Left colon (tissue), 2 donors: ENCODE results near the gene ZBTB21. TPM values are rescaled to one million over a fixed set of nuclear protein-coding genes. Genes with fewer than 3 reads are reported as not detected.

Experiments used
- ATAC-seq: fragments of 200-7000 bp; cut with Tn5 transposase; one replicate; pipeline ENCODE4 v1.9.1; 2020; ENCODE audit warnings: mild to moderate bottlenecking, moderate library complexity
- DNase-seq, 2 donors: peaks; one replicate each; pipeline ENCODE4 v3.0.0-alpha.2; 2020
- intact Hi-C, 2 donors: fragments of 100-400 bp; cut with DNase I in 1 of 2; cut with micrococcal nuclease in 1 of 2; formaldehyde crosslinking; loops; one replicate each; pipeline versions ENCODE4 v1.11.2 to v1.14.0; 2022; cut with DNase I, micrococcal nuclease
- long read RNA-seq: library from polyadenylated mRNA; unstranded; transcript quantifications from one replicate; pipeline ENCODE4 v2.0.0, GENCODE V29; 2021
- total RNA-seq, 2 donors: library from RNA; stranded (reverse); fragmentation: NEBNext Ultra II Directional; extraction: Animal tissue kit (Norgen Biotek cat#: 25700); gene quantifications; one replicate each; pipeline ENCODE4 v1.2.1, GENCODE V29; 2021
- donor health status: DM: no; HTN: no; CAD: no.
- donor health status: DM: yes; HTN: yes; CAD: no.

The ZBTB21 gene
- 10 to 100 TPM; 15.1 to 15.2 TPM for total RNA-seq
- long read RNA-seq, partial matches to known transcripts, result 0 of 2 reads
- long read RNA-seq, other reads (novel, unspliced or antisense), result 2 of 2 reads

- intact Hi-C loops, result loop anchor here in 1 of 2 donors (10.0 kb wide), 1 partner anchor 85 kb away; no protein-coding TSS in a partner anchor
Measured at GRCh38 chr21:42009831-42010506, at the start of gene ZBTB21. ZBTB21 (minus strand) TSS chr21:42010360; CDS start chr21:41994095, 16,265 bp downstream.

GRCh38 chr21:42059721-42060120 is 49.6 kb upstream of the ZBTB21 start:
- no peak for DNase-seq
- no peak for ATAC-seq
- intact Hi-C loops, result no loop called here

More at GRCh38 chr21:42009831-42010506, at the start of gene ZBTB21:
- DNase-seq (peak; percentile 99), ATAC-seq (peak; percentile 85)

DNA sequence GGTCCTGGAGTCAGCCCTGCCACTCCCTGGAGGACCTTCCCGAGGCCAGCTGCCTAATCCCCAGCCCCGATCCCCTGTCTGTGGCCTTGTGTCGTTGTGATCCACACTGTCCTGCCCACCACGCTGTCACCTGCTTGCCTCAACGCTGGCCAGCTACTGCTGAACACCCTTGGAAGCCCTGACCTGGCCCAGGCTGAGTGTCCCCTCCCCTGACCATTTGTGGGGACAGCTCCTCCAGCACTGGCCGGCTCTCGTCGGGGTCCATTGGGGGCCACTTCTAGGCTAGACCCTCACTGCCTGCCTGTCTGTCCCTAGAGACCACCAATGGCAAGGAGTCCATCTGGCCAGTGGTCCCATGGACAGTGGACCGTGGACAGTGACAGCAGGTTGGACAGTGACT is 49.0 kb upstream of the ZBTB21 start:
- intact Hi-C loops, result no loop called here
- DNase-seq (no peak), ATAC-seq (no peak)

GRCh38 chr21:42058631-42059111 is 48.5 kb upstream of the ZBTB21 start:
- DNase-seq (no peak), ATAC-seq (no peak)
- intact Hi-C loops, result no loop called here

- intact Hi-C loops, result no loop called here
- ATAC-seq (peak; percentile 45), DNase-seq (no peak)
Measured at GRCh38 chr21:42057851-42058437, 47.8 kb upstream of the ZBTB21 start.

DNA sequence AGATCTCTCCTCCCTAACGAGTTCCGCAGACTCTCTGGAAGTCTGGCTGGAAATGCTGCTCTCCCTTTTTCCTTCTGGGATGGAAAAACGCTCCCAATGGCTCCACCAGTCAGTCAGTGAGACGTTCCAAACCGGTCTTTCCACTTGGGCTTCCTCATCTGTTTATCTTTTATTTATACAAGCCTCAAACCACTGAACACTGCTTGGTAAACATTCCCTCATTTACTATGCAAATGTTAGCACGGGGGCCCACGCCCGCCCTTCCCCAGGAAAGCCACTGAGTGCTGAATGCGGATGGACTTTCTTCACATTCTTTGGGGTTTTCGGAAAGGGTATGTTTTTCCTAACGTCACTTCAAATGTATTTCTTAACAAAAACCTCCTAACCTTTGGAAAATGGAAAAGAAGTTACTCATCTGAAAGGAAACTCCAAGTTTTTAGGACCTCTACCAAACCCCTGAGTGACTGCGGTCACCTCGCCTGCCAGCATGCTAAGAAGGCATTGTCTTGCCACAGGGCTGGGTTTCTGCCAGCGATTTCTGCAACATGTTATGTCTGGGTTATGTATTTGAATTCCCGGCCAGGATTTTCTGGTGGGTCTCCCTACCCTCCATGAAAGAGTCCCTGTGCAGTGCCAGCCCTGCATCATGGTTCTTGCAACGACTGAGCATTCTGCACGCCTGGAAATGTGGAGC is 47.0 kb upstream of the ZBTB21 start:
- DNase-seq (peak; percentile 81 to 84), ATAC-seq (peak; percentile 90)
- intact Hi-C loops, result no loop called here

DNA sequence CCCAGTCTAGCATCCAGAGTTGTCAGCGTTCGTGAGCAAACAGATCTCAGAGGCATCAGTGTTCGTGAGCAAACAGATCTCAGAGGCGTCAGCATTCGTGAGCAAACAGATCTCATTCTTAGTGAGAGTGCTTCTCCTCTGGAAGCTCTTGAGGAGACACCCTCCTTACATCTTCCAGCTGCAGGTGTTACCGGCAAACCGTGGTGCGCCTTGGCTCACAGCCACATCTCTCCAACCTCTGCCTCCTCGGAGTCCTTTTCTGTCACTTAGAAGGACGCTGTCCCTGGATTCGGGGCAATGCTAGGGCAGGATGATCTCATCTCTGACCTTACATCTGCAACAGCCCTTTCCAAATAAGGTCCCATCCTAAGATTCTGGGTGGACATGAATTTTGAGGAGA is 46.3 kb upstream of the ZBTB21 start:
- DNase-seq (peak; percentile 69 to 70), ATAC-seq (peak; percentile 52)
- intact Hi-C loops, result no loop called here

DNA sequence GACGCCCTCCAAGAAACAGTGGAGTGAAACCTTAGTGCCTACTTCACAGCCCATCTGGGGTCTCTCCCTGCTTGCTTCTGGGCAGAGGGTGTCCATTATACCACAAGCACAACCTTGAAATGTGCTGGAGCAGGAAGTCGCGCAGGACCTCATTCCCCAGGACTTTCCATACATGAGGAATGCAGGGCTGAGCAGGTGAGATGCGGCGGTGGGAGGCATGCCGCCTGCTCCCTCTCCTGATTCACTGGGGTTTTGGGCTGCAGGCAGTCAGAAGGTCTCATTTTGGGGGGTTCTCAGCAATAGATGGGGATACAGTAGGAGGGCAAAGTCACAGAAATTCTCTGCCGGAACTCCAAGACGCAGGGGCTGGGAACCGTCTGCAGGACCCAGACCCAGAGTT is 45.3 kb upstream of the ZBTB21 start:
- ATAC-seq (no peak), DNase-seq (no peak)
- intact Hi-C loops, result no loop called here

DNA sequence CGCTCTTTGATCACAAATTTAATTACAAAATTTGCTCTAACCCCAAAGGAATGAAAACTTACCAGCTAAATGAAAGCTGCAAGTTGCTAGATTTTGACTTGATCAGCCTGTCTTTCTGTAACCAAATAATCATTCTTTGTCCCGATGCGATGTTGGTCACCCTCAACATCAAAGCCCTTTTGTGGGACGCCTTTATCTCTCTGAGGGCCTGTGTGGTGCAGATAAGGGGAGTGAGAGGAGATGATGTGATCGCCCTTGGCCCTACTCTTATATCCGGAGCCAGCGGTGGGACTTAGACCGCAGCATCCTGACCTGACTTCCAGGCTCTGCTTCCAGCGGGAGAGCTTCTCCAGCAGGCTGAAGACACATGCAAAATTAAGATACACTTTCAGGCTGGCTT is 41.6 kb upstream of the ZBTB21 start:
- ATAC-seq (no peak), DNase-seq (no peak)
- intact Hi-C loops, result no loop called here

- ATAC-seq, result no peak
- intact Hi-C loops, result no loop called here
- DNase-seq, result no peak
Measured at GRCh38 chr21:42049578-42050430, 39.6 kb upstream of the ZBTB21 start.

DNA sequence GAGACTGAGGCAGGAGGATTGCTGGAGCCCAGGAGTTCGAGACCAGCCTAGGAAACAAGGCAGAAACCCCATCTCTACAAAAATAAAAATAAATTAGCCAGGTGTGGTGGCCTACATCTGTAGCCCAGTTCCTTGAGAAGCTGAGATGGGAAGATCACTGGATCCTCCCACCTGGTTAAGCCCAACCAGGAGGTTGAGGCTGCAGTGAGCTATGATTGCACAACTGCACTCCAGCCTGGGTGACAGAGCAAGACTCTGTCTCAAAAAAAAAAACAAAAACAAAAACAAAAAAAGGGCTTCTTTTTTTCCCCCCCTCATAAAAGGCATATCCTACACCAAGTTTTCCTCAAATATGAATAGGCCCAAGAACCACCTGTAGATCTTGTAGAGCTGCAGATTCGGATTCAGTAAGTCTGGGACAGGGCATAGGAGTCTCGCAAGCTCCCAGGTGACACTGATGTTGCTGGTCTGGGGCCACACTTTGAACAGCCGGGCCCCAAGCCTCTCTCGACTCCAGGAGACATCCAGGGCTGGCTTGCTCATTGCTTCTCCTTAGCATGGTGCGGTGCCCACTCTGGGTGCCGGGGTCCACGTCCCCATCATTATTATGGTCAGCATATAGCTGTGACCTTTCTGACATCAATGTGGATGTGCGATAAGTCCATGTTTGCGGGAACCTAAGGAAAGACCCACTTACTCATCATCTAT is 38.9 kb upstream of the ZBTB21 start:
- DNase-seq (no peak), ATAC-seq (no peak)
- intact Hi-C loops, result no loop called here

DNA sequence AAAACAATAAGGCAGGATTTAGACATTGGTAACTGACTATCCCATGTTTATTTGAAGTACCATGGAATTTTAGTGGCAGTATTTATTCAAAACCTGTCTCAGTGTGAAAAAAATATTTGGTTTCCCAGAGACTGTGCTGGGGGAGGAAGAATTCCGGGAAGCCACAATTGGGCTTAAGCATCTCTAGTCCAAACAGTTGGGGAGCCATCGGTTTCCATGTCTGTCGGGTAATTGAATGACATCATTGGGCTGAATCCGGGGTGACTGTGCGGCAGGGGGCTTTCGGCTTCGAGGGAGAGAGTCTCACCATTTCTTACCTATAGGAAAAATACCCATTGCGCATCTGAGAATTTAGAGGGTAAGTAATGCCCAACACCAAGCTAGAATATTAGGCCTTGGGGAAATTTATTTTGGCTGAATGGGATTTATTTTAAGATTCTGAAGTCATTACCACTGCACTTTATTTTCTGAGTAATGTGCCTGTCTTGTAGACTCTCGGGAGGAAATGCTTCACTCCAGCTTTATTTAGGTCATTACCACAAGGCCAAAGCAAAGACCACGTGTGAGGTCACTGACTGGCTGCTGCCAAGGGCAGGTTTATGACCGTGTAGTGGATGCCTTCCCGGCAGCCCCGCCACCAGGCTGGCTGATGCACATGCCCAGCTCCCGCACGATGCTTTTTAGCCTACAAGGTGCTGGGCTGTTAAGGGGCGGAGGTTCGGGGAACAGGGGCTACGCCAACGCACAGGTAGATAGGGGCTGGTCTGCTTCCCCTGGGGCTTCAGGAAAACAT is 37.9 kb upstream of the ZBTB21 start:
- no peak for DNase-seq
- intact Hi-C loops, result no loop called here
- ATAC-seq, result peak; percentile 42

- ATAC-seq, result no peak
- intact Hi-C loops, result no loop called here
- DNase-seq, result no peak
Measured at GRCh38 chr21:42044871-42045495, 34.8 kb upstream of the ZBTB21 start.

DNA sequence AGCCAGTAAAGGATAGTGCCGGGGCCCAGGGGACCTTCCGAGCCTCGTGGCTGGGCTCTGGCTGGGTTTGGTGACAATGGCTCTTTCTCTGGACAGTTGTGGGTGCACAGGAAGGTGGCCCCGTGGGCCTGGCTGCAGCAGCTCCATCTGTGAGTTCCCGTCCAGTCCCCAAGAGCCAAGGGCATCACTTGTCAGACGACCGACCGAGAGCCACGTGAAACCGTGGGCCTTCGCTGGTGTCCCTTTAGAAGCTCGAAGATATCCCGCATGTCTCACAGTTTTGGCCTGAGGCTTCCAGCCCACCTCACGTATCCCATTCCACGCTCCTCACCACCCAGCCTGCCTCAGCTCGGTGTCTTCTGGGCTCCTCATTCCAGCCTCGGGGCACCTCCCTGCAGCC is 33.8 kb upstream of the ZBTB21 start:
- intact Hi-C loops, result no loop called here
- DNase-seq (no peak), ATAC-seq (no peak)

GRCh38 chr21:42043201-42043895 is 33.2 kb upstream of the ZBTB21 start:
- no peak for ATAC-seq
- intact Hi-C loops, result no loop called here
- no peak for DNase-seq

GRCh38 chr21:42042651-42043050 is 32.5 kb upstream of the ZBTB21 start:
- DNase-seq (no peak), ATAC-seq (no peak)
- intact Hi-C loops, result no loop called here

- DNase-seq (no peak), ATAC-seq (no peak)
- intact Hi-C loops, result no loop called here
Measured at GRCh38 chr21:42041711-42042110, 31.6 kb upstream of the ZBTB21 start.
